DMS53 treated with DMSO at 0.1 percent for 48 hours (cell line): ENCODE results near the gene WSCD2.

Experiments
- DNase-seq: peaks from one replicate; lab custom pipeline; 2025; ENCODE audit not compliant: unreplicated experiment; lab: John Stamatoyannopoulos, UW

The WSCD2 gene

DNA sequence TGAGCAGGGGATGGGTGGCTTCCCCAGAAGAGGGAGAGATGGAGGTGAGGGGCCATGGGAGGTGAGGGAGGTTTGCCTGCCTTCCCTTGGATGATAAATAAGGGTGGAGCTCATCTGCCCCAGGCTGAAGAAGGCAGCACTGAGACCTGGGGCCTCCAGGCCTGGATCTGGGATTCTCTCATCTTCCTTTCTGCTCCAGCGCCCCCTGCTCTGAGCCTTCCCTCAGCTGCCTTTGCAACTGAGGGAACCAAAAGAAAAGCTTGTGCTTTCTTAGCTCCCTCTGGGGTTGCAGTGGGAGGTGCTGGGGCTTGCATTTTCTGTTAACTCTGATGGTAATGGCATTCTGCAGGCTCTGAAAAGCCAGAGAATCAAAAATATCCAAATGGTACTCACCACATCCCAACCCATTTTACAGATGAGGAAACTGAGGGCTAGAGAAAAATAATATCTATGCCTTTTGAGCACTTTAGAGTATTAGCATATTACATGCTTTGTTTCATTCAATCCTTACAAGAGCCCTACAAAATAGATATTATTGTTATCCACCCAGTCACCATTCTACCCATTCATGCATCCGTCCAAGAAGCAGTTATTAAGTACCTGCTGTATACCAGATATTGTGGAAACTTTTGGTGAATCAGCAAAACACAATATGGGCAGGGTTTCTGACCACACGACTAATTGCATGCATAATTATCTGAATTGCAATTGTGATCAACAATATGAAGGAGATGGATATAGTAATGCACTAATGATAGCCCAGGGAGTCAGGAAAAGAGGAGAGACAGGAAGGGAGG lies 102.2 kb downstream of the WSCD2 start:
- DNase-seq: no peak

DNA sequence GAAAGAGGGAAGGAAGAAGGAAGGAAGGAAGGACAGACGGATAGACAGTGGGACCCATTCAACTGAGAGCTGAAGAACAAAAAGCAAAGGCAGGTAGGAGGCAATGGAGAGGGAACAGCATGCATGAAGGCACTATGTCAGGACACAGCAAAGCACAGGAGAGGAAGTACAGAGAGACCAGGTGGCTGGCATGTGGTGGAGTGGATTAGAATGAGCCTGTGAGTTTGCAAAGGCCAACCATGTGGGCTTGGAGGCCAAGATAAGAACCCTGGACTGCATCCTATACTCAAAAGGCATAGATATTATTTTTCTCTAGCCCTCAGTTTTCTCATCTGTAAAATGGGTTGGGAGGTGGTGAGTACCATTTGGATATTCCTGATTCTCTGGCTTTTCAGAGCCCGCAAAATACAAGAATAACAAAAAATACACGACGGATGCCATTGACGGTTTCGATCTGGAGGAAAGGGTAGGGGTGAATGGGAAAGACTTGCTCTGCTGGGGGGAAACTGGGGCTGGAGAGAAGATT lies 102.9 kb downstream of the WSCD2 start:
- no peak for DNase-seq

DNA sequence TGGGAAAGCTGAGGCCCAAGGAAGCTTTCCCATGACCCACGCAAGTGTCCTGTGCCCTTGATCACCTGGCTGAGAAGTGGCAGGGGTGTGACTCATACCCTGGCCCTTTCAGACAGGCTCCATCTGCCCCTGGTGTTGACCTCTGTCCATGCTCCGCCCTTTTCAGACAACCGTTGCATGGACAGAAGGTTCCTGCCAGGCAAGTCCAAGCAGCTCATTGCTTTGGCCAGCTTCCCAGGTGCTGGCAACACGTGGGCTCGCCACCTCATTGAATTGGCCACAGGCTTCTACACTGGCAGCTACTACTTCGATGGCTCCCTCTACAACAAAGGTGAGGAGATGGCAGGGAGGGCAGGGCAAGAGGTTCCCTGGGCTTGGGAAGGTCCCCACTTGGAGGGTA lies 103.5 kb downstream of the WSCD2 start:
- DNase-seq: no peak

DNA sequence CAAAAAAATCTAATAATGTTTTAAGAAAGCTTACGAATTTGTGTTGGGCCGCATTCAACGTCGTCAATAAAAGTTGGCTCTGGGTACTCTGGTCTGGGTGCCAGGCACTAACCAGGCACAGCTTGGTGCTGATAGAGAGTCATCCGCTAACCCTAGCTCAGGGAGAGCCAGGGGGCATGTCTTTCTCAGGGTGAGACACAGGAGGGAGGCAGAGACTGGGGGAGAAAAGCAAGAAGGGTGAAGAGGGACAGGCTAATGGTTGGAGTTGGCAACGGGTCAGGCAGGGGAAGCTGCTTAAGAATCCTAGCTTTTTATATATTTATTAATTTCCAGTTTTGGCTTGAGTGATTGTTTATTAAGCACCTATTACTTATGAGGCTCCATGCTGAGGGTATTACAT lies 105.1 kb downstream of the WSCD2 start:
- no peak for DNase-seq

DNA sequence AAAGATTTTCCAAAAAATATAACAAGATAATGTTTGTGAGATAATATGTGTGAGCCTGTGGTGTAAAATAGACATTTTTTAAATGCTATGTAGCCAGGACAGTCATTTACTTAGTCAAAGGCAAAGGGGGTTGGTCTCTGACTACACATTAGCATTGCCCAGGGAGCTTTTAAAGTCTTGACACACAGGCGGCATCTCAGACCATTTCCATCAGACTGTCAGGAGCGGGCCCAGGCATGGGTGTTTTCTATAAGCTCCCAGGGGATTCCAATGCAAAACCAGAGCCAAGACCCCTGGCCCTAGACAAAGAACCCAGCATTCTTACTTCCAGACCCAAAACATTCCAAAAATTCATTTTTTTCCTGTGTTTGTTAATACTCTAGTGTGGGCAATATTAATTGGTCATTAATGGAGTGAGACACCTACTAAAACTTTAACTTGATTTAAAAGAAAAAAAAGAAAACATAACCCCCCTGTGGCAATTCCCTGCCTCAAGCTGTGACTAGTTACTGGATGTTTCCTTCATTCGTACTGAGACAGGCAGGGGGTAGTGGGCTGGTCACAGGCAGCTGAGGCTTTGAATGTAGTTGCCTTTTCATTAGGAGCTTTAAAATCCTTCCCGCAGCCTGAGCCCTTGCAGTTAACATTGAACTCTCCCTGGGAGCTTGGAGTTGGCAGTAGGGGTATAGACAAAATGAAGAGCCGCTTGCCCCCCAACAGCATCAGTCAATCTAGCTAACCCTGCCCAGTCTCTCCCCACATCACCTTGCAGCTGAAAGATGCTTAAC lies 106.3 kb downstream of the WSCD2 start:
- DNase-seq: no peak

DNA sequence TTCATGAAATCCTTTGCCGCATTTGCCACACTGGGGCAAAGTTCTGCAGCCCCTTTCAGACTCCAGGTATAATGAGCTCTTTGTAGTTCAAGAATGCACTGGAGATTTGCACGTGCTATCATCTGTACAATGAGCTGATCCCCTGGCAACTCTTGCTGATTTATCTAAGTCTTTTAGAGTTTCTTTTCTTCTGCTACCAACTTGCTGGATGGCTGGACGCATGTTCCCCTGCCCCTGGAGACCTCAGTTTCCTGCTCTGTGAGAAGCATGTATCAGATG lies 106.8 kb downstream of the WSCD2 start:
- DNase-seq: no peak

DNA sequence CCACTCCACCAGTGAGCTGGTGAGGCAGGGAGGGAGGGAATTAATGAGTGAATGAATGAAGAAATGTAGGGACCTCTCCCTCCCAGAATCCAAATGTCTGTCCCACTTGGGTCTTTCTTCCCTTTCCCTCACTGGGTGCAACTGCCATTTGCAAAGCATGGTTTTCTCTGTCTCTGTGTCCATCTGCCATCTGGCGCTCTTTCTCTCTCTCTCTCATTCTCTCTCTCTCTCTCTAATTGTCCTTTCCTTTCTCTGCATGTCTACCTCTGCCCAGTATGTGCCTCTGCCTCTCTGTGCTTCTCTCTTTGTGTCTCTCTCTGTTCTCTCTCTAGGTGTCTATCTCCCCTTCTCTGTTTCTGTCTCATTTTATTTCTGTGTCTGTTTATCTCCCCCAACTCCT lies 107.3 kb downstream of the WSCD2 start:
- DNase-seq: no peak

DNA sequence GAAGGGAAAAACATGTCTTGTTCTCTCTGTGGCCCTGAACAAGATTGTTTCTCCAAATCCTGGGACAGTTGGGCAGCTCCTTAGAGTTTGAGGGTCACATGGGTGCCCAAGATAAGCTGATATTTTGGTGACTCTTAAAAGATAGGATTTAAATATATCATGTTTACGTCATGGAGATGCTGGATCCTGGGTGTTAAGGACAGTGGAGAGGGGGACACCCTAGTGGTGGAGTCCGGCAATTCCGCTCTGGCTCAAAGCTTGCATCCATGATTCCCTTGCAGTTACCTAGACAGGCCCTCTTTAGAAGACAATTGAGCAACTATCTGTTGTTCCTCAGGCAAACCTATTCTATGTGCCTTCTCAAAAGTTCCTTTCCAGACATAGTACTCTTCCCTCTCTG lies 108.2 kb downstream of the WSCD2 start:
- peak; percentile 5 for DNase-seq

DNA sequence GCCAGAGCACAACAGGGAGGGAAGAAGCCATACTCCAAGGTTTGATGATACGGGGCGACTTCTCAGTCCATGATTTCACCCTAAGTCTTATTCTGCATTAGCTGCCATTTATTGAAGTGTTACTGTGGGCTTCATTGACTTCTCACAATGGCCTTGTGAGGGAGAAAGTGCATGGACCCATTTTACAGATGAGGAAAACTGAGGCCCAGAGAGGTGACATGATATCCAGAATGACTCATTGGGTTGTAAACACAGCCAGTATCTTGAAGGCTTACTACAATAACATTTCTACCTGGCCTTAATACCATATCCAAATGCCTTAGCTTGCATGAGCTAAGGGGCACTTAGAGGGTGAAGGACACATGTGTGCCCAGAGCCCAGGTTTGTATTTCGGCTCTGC lies 109.4 kb downstream of the WSCD2 start:
- DNase-seq: no peak

DNA sequence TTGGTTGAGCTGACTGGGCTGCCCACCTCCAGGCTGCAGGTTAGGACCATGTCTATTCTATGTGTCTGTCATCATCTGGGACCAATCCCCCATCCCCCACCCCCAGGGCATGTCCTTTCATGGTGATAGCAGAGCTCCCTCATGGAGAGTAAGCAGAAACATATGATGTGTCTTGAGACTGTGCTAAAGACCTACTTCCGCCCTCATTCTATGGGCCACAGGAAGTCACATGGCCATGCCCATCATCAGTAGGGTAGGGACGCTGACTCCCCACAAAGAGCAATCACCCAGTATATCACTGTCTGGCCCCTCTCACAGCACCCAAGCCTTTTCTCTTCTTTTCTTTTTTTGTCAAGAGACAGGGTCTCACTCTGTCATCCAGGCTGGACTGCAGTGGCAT lies 110.3 kb downstream of the WSCD2 start:
- no peak for DNase-seq

DNA sequence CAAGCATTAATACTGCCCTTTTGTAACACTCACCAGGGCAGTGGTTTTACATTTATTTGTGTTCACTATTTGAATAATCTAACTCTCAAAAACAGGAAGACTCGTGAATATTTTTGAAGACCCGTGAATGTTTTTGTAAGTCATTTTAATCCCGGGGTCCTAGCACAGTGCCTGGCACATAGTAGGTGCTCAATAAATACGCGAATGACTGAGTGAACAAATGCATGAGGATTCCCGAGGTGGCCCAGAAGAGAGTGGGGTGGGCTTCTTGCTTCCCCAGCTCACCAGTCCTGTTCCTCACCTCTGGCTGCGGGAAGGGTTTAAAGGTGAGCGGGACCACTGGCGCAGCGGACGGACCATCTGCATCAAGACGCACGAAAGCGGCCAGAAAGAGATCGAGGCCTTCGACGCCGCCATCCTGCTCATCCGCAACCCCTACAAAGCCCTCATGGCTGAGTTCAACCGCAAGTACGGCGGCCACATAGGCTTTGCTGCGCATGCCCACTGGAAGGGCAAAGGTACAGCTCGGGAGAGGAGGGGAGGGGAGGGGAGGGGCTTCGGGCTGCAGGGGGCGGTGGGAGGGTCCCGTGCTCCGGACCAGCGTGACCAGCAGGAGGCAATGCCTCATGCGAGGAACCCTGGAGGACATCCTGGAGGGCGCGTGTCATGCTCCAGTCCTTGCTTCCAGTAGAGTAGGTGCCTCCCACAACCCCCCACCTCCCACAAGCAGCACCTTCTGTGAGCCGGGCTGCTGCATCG lies 111.1 kb downstream of the WSCD2 start:
- no peak for DNase-seq

DNA sequence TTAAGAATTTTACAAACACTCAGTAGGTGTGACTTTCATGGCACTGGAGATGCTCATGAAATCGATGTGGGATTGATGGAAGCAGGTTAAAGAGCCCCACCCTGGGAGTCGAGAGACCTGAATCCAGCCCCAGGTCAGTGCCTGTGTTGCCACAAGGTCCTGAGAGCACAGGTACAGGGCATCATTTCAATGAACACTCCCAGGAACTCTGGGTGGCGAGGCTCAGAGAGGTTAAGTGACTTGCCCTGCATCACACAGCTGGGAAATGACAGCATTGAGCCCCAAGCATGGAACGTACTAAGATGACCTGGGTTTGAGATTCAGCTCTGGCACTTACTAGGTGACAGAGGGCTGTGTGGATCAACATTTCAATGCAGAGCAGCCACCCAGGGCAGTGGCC lies 111.8 kb downstream of the WSCD2 start:
- DNase-seq: no peak

DNA sequence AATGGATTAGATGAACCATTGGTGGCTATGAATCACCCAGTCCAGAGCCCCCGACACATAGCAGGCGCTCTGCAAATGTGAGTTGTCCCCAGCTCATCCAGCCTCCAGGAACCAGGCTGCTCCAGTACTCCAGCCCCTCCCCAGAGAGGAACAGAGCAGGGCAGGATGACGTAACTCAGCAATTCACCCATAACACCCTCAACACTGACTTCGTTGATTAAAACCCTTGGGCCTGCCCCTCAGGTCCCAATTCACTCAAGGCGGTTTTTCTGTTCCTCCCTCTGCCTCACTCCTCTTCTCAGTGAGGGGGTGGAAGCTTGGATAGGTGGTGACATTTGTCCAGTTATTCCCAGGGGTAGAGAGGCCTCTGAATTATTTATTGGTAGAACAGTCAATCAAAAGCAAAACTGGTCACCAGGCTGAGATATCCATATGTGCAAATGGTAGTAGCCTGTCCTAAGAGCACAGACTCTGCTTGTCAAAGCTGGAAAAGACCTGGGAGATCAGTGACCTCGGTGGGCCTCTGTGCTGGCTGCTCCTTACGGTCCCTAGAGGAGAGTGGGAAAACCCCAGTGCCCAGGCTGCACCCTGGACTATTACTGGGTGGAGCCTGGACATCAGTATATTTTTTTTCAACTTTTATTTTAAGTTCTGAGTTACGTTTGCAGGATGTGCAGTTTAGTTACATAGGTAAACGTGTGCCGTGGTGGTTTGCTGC lies 113.1 kb downstream of the WSCD2 start:
- DNase-seq: no peak

DNA sequence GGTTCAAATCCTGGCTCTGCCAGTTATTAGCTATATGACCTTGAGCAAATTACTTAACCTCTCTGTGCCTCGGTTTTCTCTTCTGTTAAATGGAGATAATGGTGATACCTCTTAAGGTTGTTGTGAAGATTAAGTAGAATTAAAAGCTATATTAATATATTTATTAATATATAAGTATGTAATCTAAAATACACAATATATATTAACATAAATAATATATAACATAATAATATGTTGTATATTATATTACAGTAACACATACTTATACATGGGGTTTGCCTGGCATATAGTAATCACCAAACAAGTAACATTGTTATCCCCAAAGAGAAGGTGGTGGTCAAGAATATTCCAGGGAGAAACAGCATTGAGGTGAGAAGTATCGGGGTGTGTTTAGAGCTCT lies 118.0 kb downstream of the WSCD2 start:
- no peak for DNase-seq

DNA sequence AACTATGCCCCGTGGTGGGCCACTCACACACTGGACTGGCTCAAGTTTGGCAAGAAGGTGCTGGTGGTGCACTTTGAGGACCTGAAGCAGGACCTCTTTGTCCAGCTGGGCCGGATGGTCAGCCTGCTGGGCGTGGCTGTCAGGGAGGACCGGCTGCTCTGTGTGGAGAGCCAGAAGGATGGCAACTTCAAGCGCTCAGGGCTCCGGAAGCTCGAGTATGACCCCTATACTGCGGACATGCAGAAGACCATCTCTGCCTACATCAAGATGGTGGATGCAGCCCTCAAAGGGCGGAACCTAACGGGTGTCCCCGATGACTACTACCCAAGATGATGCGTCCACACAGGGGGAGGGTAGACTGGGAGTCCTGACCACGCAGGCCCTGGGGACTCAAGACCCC lies 118.9 kb downstream of the WSCD2 start:
- DNase-seq: no peak

DNA sequence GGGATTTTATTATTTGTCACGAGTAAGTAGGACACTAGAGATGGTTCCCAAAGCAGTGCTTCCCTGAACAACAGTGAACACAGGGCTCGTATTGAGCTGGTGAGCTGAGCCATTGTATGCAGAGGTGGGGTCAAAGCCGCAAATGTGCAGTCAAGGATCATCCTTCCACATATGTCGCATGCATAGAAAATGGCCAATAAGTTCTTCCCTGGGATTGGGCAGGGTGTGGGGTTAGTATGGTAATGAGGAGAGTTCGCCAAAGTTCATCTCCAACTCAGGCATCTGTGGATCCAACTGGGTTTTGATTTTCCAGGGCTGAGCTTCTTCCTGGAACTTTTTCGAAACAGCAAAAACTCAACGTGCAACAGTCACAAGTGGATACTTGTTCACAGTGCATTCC lies 123.4 kb downstream of the WSCD2 start:
- no peak for DNase-seq

DNA sequence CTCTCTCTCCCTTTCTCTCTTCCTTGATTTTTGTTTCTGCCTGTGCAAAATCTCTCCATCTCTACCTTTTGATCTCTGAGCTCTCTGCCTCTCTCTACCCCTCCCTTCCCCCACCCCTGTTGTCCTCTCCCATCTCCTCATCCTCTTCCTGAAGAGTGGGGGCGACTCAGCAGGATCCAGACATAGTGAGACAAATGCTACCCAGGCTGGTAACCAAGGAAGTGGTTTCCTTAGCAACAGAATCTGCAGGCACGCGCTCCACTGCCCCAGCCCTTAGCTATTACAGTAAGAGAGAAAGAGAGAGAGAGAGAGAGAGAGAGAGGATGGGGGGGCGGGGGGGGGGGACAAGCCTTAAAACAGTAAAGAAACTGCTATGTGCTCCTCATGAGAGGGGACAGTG lies 124.5 kb downstream of the WSCD2 start:
- DNase-seq: no peak

DNA sequence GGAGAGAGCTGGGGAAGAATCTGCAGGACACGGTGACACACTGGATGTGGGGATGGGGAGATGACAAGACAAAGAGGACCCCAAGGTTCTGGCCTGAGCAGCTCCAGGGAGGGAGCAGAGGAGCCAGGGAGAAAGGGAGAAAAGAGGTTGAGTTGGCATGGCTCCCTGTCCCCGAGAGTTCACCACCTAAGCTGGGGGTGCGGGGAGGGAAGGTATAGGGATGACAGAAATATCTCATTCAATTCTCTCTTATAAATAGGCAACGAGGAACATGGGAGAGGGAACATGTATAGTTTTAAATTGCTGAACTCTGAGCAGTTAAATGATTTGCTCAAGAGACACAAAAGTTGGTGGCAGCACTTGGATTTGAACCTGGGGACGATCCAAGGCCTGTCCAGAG lies 124.9 kb downstream of the WSCD2 start:
- DNase-seq: no peak

DNA sequence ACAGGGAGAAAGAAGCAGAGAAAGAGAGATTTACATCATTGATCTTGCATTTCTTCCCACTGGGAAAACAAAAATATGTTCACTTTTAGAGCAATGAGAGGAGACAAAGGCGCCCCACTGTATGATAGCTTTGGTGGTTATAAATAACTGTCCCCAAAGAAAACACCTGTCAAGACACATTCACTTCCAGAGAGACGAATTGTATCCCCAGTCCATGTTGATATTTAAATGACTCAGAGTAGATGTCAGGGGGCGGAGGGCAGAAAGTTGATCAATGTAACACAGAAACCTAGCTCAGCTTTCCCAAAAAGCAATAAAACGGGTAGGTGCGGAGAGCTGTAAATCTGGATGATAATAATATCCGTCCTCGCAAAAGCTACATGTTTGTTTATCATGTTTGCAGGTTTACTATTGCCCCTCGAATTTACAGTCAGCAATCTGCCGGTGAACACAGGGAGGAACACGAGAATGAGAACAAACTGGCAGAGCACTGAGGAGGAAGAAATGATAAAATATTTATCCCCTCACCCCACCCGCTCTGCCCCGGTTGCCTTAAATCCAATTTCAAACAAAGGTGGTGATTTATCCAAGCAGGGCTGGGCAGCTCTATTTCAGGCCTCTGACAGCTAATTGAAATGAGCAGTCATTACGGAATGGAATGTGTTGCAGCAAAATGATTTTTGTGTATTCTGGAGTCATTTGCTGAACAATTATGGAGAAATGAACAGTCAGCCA lies 125.6 kb downstream of the WSCD2 start:
- no peak for DNase-seq

DNA sequence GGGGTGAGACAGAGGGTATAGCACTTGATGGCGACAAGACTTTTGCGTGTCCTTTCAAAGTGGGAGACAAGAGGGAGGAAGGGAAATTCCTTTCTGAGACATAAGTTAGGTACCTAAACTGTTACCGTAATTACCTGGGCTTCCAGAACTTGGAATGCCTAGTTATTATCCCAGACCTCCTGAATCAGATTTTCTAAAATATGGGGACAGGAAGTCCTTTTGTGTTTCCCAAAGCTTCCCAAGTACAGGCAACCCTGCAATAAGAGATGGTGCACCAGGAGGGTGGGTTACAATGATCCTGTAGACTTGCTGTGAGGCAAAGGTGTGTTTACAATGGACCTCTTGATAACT lies 126.1 kb downstream of the WSCD2 start:
- DNase-seq: no peak

DNA sequence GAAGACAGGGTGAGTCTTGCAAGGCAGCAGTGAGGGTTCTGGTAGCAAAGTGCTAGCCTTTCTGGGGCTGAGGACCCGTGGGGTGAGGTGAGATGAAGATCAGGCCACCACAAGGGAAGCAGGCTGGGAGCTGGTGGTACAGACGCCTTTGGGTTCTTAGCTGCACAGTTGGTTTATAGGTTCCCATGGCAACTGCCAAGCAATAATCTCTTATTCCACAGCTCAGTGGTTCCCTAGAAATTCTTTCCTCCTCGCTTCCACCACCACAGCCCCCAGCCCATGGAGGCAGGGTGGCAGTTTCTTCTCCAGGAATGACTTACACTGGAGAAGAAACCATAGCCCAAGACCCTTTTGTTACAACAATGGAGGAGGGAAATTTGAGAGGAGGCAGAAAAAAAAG lies 127.9 kb downstream of the WSCD2 start:
- no peak for DNase-seq
